Right lobe of liver (tissue), 6 donors: ENCODE data around the gene YKT6. TPM values are rescaled to one million over a fixed set of nuclear protein-coding genes. Genes with fewer than 3 reads are reported as not detected.
A peak's percentile ranks its signal among the peaks of the same experiment; 100 is the strongest.

Source experiments
- ATAC-seq, 4 donors: fragments of 200-7000 bp; cut with Tn5 transposase; one replicate each; pipeline ENCODE4 v1.9.1; 2020; ENCODE audit warnings: mild to moderate bottlenecking in 4 of 4, moderate library complexity in 4 of 4
- DNase-seq, 3 donors: peaks; one replicate each; pipeline ENCODE4 v3.0.0-alpha.2; 2020
- H3K27ac ChIP-seq, 3 donors: fragments of 200-600 bp; one replicate each; pipeline ENCODE4 v1.8.0; 2022
- H3K27me3 ChIP-seq, 2 donors: fragments of 200-600 bp; one replicate each; pipeline ENCODE4 v1.8.0; 2022
- H3K36me3 ChIP-seq, 4 donors: fragments of 200-600 bp; sonication (generic) in 1 of 4; one replicate each; pipeline versions ENCODE4 v1.5.1 to v1.8.0; 2017 to 2022; ENCODE audit warnings: control low read depth in 1 of 4
- H3K4me1 ChIP-seq, 4 donors: fragments of 200-600 bp; sonication (generic) in 1 of 4; one replicate each; pipeline versions ENCODE4 v1.5.1 to v1.8.0; 2017 to 2022; ENCODE audit warnings: control low read depth in 1 of 4
- H3K4me3 ChIP-seq, 3 donors: fragments of 200-600 bp; one replicate each; pipeline ENCODE4 v1.8.0; 2022
- H3K9me3 ChIP-seq, 4 donors: fragments of 200-600 bp; sonication (generic) in 1 of 4; one replicate each; pipeline versions ENCODE4 v1.5.1 to v1.8.0; 2017 to 2022; ENCODE audit warnings: control low read depth in 1 of 4
- CTCF ChIP-seq, 4 donors: fragments of 200-600 bp in 3 of 4; fragments of 450-650 bp in 1 of 4; IDR thresholded peaks; one replicate each; pipeline versions ENCODE4 v1.5.1 to v1.8.0; 2016 to 2022; ENCODE audit warnings: antibody characterized with exemption in 4 of 4, mild to moderate bottlenecking in 2 of 4
- POLR2A ChIP-seq: fragments of 450-650 bp; IDR thresholded peaks from one replicate; pipeline ENCODE4 v1.6.1; 2017; ENCODE audit warnings: antibody characterized with exemption, mild to moderate bottlenecking
- WGBS: methylation state at CpG from one replicate; pipeline ENCODE4 v1.1.6; 2018; ENCODE audit warnings: low coverage, low lambda C conversion rate; ENCODE audit not compliant: insufficient coverage; ENCODE audit errors: missing lambda C conversion rate; 5-methylcytosine and 5-hydroxymethylcytosine counted together
- intact Hi-C, 2 donors: fragments of 100-400 bp; cut with DNase I; formaldehyde crosslinking; loops; one replicate each; pipeline versions ENCODE4 v1.11.2 to v1.14.1; 2022
- long read RNA-seq: library from polyadenylated mRNA; unstranded; transcript quantifications from one replicate; pipeline ENCODE4 v2.0.0, GENCODE V29; 2019
- total RNA-seq, 6 experiments: library from RNA; depleted of rRNA in 2 of 6; stranded (reverse); fragments of >200 nt in 2 of 6; fragmentation: NEBNext Ultra II Directional in 3 of 6; extraction: Animal tissue kit (Norgen Biotek cat#: 25700) in 3 of 6; gene quantifications; one replicate each; pipeline versions ENCODE4 v1.1.0 to v1.2.4, GENCODE V29; 2016 to 2023
- donor health status: DM: no; HTN: yes; CAD: no.
- donor health status: DM: no; HTN: no; CAD: no.
- donor health status: DM: no; HTN: no; CAD: no.
- donor health status: DM: no; HTN: yes; CAD: no.
- donor health status: DM: no; HTN: yes; CAD: no.

Gene YKT6
- total RNA-seq: 10 to 100 TPM; 15.0 to 23.8 (median 19.2) TPM
- long read RNA-seq, partial matches to known transcripts: 0 of 1 reads
- long read RNA-seq, other reads (novel, unspliced or antisense): 1 of 1 reads

- H3K27ac ChIP-seq: peak within 1 kb of the TSS in 2 of 3 donors; percentile 11 to 56
- WGBS: 0% methylated on average over 29 of the region's 58 CpGs
- peaks cover 0 to 14% (median 4%) of the 10 kb centered on the region in 4 donors for H3K36me3 ChIP-seq
- peaks cover 0 to 14% (median 5%) of the 10 kb centered on the region in 4 donors for H3K4me1 ChIP-seq
- H3K4me3 ChIP-seq: peak within 1 kb of the TSS; percentile 79 to 87 (median 84)
- intact Hi-C loops: no loop called here
- H3K9me3 ChIP-seq: no peaks in the 10 kb centered on the region
- ATAC-seq (peak; percentile 99 to 100 (median 100)), DNase-seq (peak; percentile 94 to 95 (median 95))
- TF ChIP-seq CTCF (IDR thresholded peaks at IDR 0.05) (peak; percentile 44 to 78 (median 47)), POLR2A (peak; percentile 81)
- H3K27me3 ChIP-seq: no peaks in the 10 kb centered on the region
Observed at GRCh38 chr7:44200699-44201461, at the start of gene YKT6. YKT6 (plus strand) TSS chr7:44200978; CDS start chr7:44201136, 158 bp downstream.

DNA sequence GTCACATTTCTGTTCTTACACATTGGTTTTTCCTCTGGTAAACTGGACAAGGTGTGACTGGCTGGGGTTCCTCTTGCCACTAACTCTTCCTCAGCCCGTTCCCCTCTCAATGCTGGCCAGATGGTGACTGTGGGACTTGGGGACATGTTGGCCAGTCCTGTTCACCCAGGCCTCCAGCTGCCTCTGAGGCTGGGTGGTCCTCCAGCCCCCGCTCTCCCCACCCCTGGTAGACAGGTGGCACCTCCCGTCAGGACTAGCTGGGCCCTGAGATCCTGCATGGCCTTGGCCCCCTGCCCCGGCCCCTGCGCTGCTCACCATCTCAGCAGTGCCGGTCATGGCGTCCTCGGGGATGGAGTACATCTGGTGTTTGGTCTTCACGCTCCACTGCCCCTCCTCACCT, 48.8 kb upstream of the YKT6 start:
- DNase-seq: no peak
- no peak overlapping the region for H3K27ac ChIP-seq

DNA sequence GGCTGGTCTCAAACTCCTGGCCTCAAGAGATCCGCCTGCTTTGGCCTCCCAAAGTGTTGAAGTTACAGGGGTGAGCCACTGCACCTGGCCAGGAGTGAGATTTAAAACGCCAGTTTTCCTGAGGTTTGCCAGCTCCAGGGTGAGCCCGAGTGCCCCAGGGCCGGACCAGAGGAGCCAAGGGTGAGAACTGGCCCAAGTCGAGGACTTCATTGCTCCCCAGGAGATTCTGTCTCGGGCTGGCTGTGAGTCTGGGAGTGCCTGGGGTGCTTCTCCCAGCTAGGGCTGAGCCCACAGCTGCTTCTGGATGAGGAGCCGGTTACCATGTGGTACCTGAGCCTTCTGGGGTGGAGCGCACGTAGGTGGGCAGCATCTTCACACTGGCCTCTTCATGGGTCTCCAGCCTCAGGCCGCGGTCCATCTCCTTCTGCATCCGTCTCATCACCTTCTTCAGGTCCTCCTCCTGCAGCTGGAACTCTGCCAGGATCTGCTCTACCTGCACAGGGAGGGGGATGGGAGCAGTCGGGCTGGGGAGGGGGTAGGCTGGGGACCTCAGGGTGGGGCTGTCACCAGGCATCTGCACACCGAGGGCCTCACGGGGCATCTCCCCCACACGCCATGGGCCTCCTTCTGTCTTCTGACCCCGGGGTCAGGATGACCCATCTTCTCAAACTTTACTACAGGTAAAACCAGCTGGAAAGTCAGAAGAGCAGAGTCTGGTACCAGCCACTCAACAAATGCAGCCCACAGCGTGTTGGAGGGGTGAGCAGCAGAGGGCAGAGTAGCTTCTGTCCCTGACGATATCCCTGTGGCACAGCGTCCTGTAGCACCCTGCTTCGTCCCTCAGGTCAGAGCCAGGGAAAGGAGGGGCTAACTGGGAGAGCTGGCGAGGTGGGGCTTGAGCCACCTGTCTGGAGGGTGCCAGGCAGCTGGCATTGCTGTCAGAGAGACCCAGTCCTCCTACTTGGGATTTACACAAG, 47.5 kb upstream of the YKT6 start:
- WGBS: 52% methylated on average over 6 of the region's 22 CpGs
- ATAC-seq (no peak), DNase-seq (peak in 1 of 3 donors; percentile 43)
- intact Hi-C loops: no loop called here
- TF ChIP-seq POLR2A (no peak), CTCF (IDR thresholded peaks at IDR 0.05) (no peak)
- Histone ChIP-seq H3K36me3 (no peaks in the 10 kb centered on the region), H3K27me3 (no peaks in the 10 kb centered on the region), H3K4me1 (peaks cover 0 to 29% (median 14%) of the 10 kb centered on the region in 4 donors), H3K27ac (no peak overlapping the region), H3K9me3 (no peaks in the 10 kb centered on the region), H3K4me3 (no peak overlapping the region)

More for the DNA sequence above, 48.8 kb upstream of the YKT6 start:
- intact Hi-C loops: no loop called here
- no peaks in the 10 kb centered on the region for H3K27me3 ChIP-seq
- TF ChIP-seq CTCF (IDR thresholded peaks at IDR 0.05) (no peak), POLR2A (no peak)
- H3K36me3 ChIP-seq: no peaks in the 10 kb centered on the region
- 100% methylated on average over 8 of the region's 9 CpGs for WGBS
- no peak for ATAC-seq
- no peaks in the 10 kb centered on the region for H3K9me3 ChIP-seq
- H3K4me1 ChIP-seq: peaks cover 0 to 16% (median 8%) of the 10 kb centered on the region in 4 donors
- H3K4me3 ChIP-seq: no peak overlapping the region

GRCh38 chr7:44153948-44154335, 46.8 kb upstream of the YKT6 start:
- intact Hi-C loops: no loop called here
- no peaks in the 10 kb centered on the region for H3K36me3 ChIP-seq

More at GRCh38 chr7:44153948-44154335, 46.8 kb upstream of the YKT6 start:
- TF ChIP-seq CTCF (IDR thresholded peaks at IDR 0.05) (no peak), POLR2A (no peak)
- 100% methylated on average over 2 of the region's 5 CpGs for WGBS
- DNase-seq (peak in 1 of 3 donors; percentile 21), ATAC-seq (no peak)
- Histone ChIP-seq H3K9me3 (no peaks in the 10 kb centered on the region), H3K27ac (no peak overlapping the region), H3K4me3 (no peak overlapping the region), H3K4me1 (peaks cover 0 to 36% (median 17%) of the 10 kb centered on the region in 4 donors), H3K27me3 (no peaks in the 10 kb centered on the region)
